ENCODE data around the gene PI4KB.

- TF ChIP-seq, protein P1, sequence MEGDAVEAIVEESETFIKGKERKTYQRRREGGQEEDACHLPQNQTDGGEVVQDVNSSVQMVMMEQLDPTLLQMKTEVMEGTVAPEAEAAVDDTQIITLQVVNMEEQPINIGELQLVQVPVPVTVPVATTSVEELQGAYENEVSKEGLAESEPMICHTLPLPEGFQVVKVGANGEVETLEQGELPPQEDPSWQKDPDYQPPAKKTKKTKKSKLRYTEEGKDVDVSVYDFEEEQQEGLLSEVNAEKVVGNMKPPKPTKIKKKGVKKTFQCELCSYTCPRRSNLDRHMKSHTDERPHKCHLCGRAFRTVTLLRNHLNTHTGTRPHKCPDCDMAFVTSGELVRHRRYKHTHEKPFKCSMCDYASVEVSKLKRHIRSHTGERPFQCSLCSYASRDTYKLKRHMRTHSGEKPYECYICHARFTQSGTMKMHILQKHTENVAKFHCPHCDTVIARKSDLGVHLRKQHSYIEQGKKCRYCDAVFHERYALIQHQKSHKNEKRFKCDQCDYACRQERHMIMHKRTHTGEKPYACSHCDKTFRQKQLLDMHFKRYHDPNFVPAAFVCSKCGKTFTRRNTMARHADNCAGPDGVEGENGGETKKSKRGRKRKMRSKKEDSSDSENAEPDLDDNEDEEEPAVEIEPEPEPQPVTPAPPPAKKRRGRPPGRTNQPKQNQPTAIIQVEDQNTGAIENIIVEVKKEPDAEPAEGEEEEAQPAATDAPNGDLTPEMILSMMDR (IDR thresholded peaks at IDR 0.05; ENCODE audit: low read depth, low read length, poor library complexity, severe bottlenecking) = no peak
- no peak for TF ChIP-seq EZH2phosphoT487 (IDR thresholded peaks at IDR 0.05; ENCODE audit: borderline replicate concordance, low read length)
Measured at GRCh38 chr1:151369302-151369610, 42.0 kb upstream of the PI4KB start.
